Adipocyte (in vitro differentiated cells): Measurements from ENCODE around the gene NET1.

ENCODE experiments used
- DNase-seq: peaks from one replicate; pipeline ENCODE4 v3.0.0-alpha.2; 2015; ENCODE audit warnings: low read depth
- H3K27me3 ChIP-seq: replicated peaks from 2 replicates; pipeline ENCODE4 v1.7.0; 2013; ENCODE audit warnings: mild to moderate bottlenecking, low read length, moderate library complexity; ENCODE audit not compliant: control insufficient read depth, insufficient read depth
- H3K36me3 ChIP-seq: 2 replicates; pipeline ENCODE4 v1.7.0; 2013; ENCODE audit warnings: low read length, mild to moderate bottlenecking, moderate library complexity; ENCODE audit not compliant: control insufficient read depth, insufficient read depth, severe bottlenecking
- H3K4me1 ChIP-seq: 2 replicates; pipeline ENCODE4 v1.7.0; 2013; ENCODE audit warnings: mild to moderate bottlenecking, low read length, moderate library complexity; ENCODE audit not compliant: control insufficient read depth, insufficient read depth
- H3K4me3 ChIP-seq: 2 replicates; pipeline ENCODE4 v1.7.0; 2013; ENCODE audit warnings: mild to moderate bottlenecking, low read length, moderate library complexity
- H3K9ac ChIP-seq: 2 replicates; pipeline ENCODE4 v1.7.0; 2013; ENCODE audit warnings: mild to moderate bottlenecking, low read length, moderate library complexity
- H3K9me3 ChIP-seq: 2 replicates; pipeline ENCODE4 v1.7.0; 2013; ENCODE audit warnings: mild to moderate bottlenecking, low read length, moderate library complexity; ENCODE audit not compliant: control insufficient read depth

NET1 gene

GRCh38 chr10:5478694-5479305 lies 66.4 kb downstream of the NET1 start:
- peaks cover 2% of the 10 kb centered on the region for H3K4me1 ChIP-seq
- H3K9me3 ChIP-seq, result no peaks in the 10 kb centered on the region
- no peak overlapping the region for H3K4me3 ChIP-seq
- H3K9ac ChIP-seq, result no peak overlapping the region
- DNase-seq, result no peak
- no peaks in the 10 kb centered on the region for H3K36me3 ChIP-seq
- no peaks in the 10 kb centered on the region for H3K27me3 ChIP-seq

GRCh38 chr10:5479481-5480161 lies 67.3 kb downstream of the NET1 start:
- Histone ChIP-seq H3K9ac (no peak overlapping the region), H3K36me3 (no peaks in the 10 kb centered on the region), H3K4me3 (no peak overlapping the region), H3K4me1 (peaks cover 2% of the 10 kb centered on the region), H3K9me3 (no peaks in the 10 kb centered on the region), H3K27me3 (no peaks in the 10 kb centered on the region)
- no peak for DNase-seq

- Histone ChIP-seq H3K9ac (no peak overlapping the region), H3K36me3 (no peaks in the 10 kb centered on the region), H3K4me3 (no peak overlapping the region), H3K4me1 (no peaks in the 10 kb centered on the region), H3K9me3 (no peaks in the 10 kb centered on the region), H3K27me3 (peaks cover 6% of the 10 kb centered on the region)
- no peak for DNase-seq
These were observed 68.0 kb downstream of the NET1 start for GRCh38 chr10:5480162-5480941.

GRCh38 chr10:5481121-5481520 lies 68.8 kb downstream of the NET1 start:
- no peaks in the 10 kb centered on the region for H3K36me3 ChIP-seq
- peaks cover 13% of the 10 kb centered on the region for H3K27me3 ChIP-seq
- H3K4me3 ChIP-seq, result no peak overlapping the region
- H3K4me1 ChIP-seq, result no peaks in the 10 kb centered on the region
- H3K9ac ChIP-seq, result no peak overlapping the region
- no peaks in the 10 kb centered on the region for H3K9me3 ChIP-seq
- no peak for DNase-seq

- Histone ChIP-seq H3K9me3 (no peaks in the 10 kb centered on the region), H3K4me3 (no peak overlapping the region), H3K36me3 (no peaks in the 10 kb centered on the region), H3K9ac (no peak overlapping the region), H3K27me3 (peaks cover 20% of the 10 kb centered on the region), H3K4me1 (no peaks in the 10 kb centered on the region)
- no peak for DNase-seq
These were observed 69.7 kb downstream of the NET1 start for GRCh38 chr10:5482016-5482415.

- Histone ChIP-seq H3K27me3 (peaks cover 20% of the 10 kb centered on the region), H3K9ac (no peak overlapping the region), H3K4me3 (no peak overlapping the region), H3K4me1 (no peaks in the 10 kb centered on the region), H3K9me3 (no peaks in the 10 kb centered on the region), H3K36me3 (no peaks in the 10 kb centered on the region)
- DNase-seq, result no peak
These were observed 71.8 kb downstream of the NET1 start for GRCh38 chr10:5484205-5484604.

- DNase-seq, result no peak
- peaks cover 1% of the 10 kb centered on the region for H3K4me1 ChIP-seq
- no peak overlapping the region for H3K9ac ChIP-seq
- no peaks in the 10 kb centered on the region for H3K9me3 ChIP-seq
- H3K36me3 ChIP-seq, result no peaks in the 10 kb centered on the region
- no peak overlapping the region for H3K4me3 ChIP-seq
- peaks cover 20% of the 10 kb centered on the region for H3K27me3 ChIP-seq
These were observed 72.9 kb downstream of the NET1 start for GRCh38 chr10:5485290-5485689.

GRCh38 chr10:5485948-5486852 lies 73.8 kb downstream of the NET1 start:
- no peak for DNase-seq
- no peaks in the 10 kb centered on the region for H3K36me3 ChIP-seq
- no peak overlapping the region for H3K9ac ChIP-seq
- no peak overlapping the region for H3K4me3 ChIP-seq
- H3K4me1 ChIP-seq, result peaks cover 3% of the 10 kb centered on the region
- H3K27me3 ChIP-seq, result peaks cover 20% of the 10 kb centered on the region
- H3K9me3 ChIP-seq, result no peaks in the 10 kb centered on the region

- no peak overlapping the region for H3K4me3 ChIP-seq
- H3K4me1 ChIP-seq, result peaks cover 3% of the 10 kb centered on the region
- DNase-seq, result no peak
- H3K27me3 ChIP-seq, result peaks cover 25% of the 10 kb centered on the region
- peaks cover under 1% of the 10 kb centered on the region for H3K9me3 ChIP-seq
- no peak overlapping the region for H3K9ac ChIP-seq
- no peaks in the 10 kb centered on the region for H3K36me3 ChIP-seq
These were observed 74.5 kb downstream of the NET1 start for GRCh38 chr10:5486853-5487235.

GRCh38 chr10:5488272-5489161 lies 76.2 kb downstream of the NET1 start:
- Histone ChIP-seq H3K9ac (no peak overlapping the region), H3K4me1 (peaks cover 3% of the 10 kb centered on the region), H3K36me3 (no peaks in the 10 kb centered on the region), H3K9me3 (peaks cover 11% of the 10 kb centered on the region), H3K27me3 (peaks cover 27% of the 10 kb centered on the region), H3K4me3 (no peak overlapping the region)
- no peak for DNase-seq
